IPS-18c (cell line): ENCODE measurements around the gene MMD2.

Experiments
- H3K4me3 ChIP-seq: 2 replicates; pipeline ENCODE4 v1.7.0; 2013; ENCODE audit warnings: low read depth, mild to moderate bottlenecking, low read length, moderate library complexity; ENCODE audit not compliant: insufficient read depth
- H3K9me3 ChIP-seq: one replicate; pipeline ENCODE4 v1.6.1; 2013; ENCODE audit warnings: mild to moderate bottlenecking, low read length, moderate library complexity; ENCODE audit not compliant: control insufficient read depth, insufficient read depth

MMD2 gene

GRCh38 chr7:4857189-4857588, 101.8 kb downstream of the MMD2 start:
- H3K4me3 ChIP-seq, result no peak overlapping the region
- H3K9me3 ChIP-seq, result peaks cover 2% of the 10 kb centered on the region

- no peaks in the 10 kb centered on the region for H3K9me3 ChIP-seq
- no peak overlapping the region for H3K4me3 ChIP-seq
Measured at GRCh38 chr7:4856336-4857057, 102.5 kb downstream of the MMD2 start.
